Stimulated activated CD4-positive, alpha-beta T cell treated with anti-CD3 and anti-CD28 coated beads, Interleukin-4, amount 100 ng/mL, for 24 hours (primary cell): ENCODE measurements around the gene ZNF574.
"Not testable (repeated sequence)": the region's sequence is repeated elsewhere in the genome, so short reads cannot be mapped to it uniquely, and the experiment has no call there.

Experiments used
- DNase-seq: peaks from one replicate; pipeline ENCODE4 v3.0.0-alpha.2; 2020

ZNF574 gene

GRCh38 chr19:42083537-42083936, 7.6 kb downstream of the ZNF574 start:
- no peak for DNase-seq

GRCh38 chr19:42086188-42086736, 10.3 kb downstream of the ZNF574 start:
- DNase-seq, result no peak

- no peak for DNase-seq
These were observed 11.0 kb downstream of the ZNF574 start for GRCh38 chr19:42086770-42087550.

GRCh38 chr19:42088471-42089190, 12.7 kb downstream of the ZNF574 start:
- no peak for DNase-seq

- DNase-seq, result no peak
These were observed 13.3 kb downstream of the ZNF574 start for GRCh38 chr19:42089191-42089750.

- no peak for DNase-seq
These were observed 13.8 kb downstream of the ZNF574 start for GRCh38 chr19:42089772-42090171.

- DNase-seq, result no peak
These were observed 14.7 kb downstream of the ZNF574 start for GRCh38 chr19:42090672-42091071.

- DNase-seq, result no peak
These were observed 15.3 kb downstream of the ZNF574 start for GRCh38 chr19:42091300-42091699.

- no peak for DNase-seq
These were observed 15.8 kb downstream of the ZNF574 start for GRCh38 chr19:42091742-42092141.

GRCh38 chr19:42092350-42092749, 16.4 kb downstream of the ZNF574 start:
- DNase-seq, result peak; percentile 42

GRCh38 chr19:42093505-42093904, 17.5 kb downstream of the ZNF574 start:
- no peak for DNase-seq

- no peak for DNase-seq
These were observed 18.0 kb downstream of the ZNF574 start for GRCh38 chr19:42093926-42094325.

- DNase-seq, result no peak
These were observed 19.3 kb downstream of the ZNF574 start for GRCh38 chr19:42095142-42095813.

GRCh38 chr19:42095814-42096230, 19.9 kb downstream of the ZNF574 start:
- DNase-seq, result no peak

GRCh38 chr19:42096255-42096837, 20.4 kb downstream of the ZNF574 start:
- no peak for DNase-seq

GRCh38 chr19:42097461-42097860, 21.5 kb downstream of the ZNF574 start:
- DNase-seq, result no peak

GRCh38 chr19:42098781-42099180, 22.8 kb downstream of the ZNF574 start:
- no peak for DNase-seq

GRCh38 chr19:42099336-42099925, 23.5 kb downstream of the ZNF574 start:
- no peak for DNase-seq

- not testable (repeated sequence) for DNase-seq
These were observed 24.3 kb downstream of the ZNF574 start for GRCh38 chr19:42100241-42100640.

- DNase-seq, result no peak
These were observed 26.9 kb downstream of the ZNF574 start for GRCh38 chr19:42102877-42103276.

GRCh38 chr19:42105368-42105767, 29.4 kb downstream of the ZNF574 start:
- DNase-seq, result no peak
